CD4-positive, alpha-beta T cell treated with Interferon gamma for 1 hour (primary cell): ENCODE results near the gene RNASEH2C.
"Not testable (repeated sequence)": the region's sequence is repeated elsewhere in the genome, so short reads cannot be mapped to it uniquely, and the experiment has no call there.

ENCODE experiments used
- DNase-seq: peaks from one replicate; pipeline ENCODE4 v3.0.0-alpha.2; 2020

The RNASEH2C gene

GRCh38 chr11:65716774-65717405, 3.7 kb downstream of the RNASEH2C start:
- no peak for DNase-seq

DNA sequence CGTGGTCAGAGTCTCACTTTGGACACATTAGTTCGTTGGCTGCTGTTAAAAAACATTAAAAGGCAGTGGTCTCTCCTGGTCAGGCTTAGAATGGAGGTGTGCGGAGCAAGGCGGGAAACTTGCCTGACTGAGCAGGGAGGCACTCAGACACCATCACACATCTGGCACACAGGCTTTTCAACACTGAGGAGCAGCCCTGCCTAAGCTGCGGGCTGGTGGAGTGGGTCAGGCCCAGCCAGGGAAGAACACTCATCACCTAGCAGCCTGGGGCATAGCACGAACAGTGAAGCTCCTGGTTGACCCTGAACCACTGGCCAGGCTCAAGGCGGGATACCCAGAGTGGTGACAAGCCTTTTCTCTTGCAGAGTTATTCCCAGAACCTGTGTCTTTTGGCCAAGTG, 4.3 kb downstream of the RNASEH2C start:
- no peak for DNase-seq

- DNase-seq = no peak
Measured at GRCh38 chr11:65714433-65714832, 6.2 kb downstream of the RNASEH2C start.

DNA sequence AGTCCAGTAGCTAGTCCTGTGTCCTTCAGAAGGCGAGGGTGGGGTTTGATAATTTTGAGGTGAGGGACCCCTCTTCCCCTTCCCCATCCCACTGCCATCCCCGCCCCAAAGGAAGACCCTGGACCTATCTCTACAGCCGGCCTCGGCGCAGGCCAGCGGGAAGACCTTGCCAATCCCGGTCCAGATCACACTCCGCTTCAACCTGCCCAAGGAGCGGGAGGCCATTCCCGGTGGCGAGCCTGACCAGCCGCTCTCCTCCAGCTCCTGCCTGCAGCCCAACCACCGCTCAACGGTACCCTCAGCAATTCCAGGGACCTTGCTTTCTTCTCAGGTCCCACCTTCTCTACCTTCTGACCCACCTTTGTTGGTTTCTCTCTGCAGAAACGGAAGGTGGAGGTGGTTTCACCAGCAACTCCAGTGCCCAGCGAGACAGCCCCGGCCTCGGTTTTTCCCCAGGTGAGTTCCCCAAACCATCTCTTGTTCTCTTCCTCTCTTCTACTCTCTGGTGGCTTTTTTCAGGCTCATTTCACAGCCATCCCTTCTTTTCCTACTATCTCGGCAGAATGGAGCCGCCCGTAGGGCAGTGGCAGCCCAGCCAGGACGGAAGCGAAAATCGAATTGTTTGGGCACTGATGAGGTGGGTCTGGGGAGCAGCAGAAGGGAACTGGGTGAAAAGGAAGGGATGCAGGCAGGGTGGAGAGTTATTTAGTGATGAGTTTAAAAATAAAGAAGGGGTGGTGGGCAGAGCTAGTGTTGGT, 7.2 kb downstream of the RNASEH2C start:
- DNase-seq = no peak

- DNase-seq = no peak
Measured at GRCh38 chr11:65712633-65713076, 7.9 kb downstream of the RNASEH2C start.

- peak; percentile 98 for DNase-seq
Measured at GRCh38 chr11:65711785-65712632, 8.6 kb downstream of the RNASEH2C start, which contains the start of gene KAT5. Gene KAT5 (plus strand): TSS chr11:65712252. CDS start chr11:65712268, 16 bp downstream.

GRCh38 chr11:65710421-65710820, 10.2 kb downstream of the RNASEH2C start:
- no peak for DNase-seq

GRCh38 chr11:65709661-65710060, 10.9 kb downstream of the RNASEH2C start:
- DNase-seq = no peak

GRCh38 chr11:65708451-65708850, 12.1 kb downstream of the RNASEH2C start:
- DNase-seq = no peak

DNA sequence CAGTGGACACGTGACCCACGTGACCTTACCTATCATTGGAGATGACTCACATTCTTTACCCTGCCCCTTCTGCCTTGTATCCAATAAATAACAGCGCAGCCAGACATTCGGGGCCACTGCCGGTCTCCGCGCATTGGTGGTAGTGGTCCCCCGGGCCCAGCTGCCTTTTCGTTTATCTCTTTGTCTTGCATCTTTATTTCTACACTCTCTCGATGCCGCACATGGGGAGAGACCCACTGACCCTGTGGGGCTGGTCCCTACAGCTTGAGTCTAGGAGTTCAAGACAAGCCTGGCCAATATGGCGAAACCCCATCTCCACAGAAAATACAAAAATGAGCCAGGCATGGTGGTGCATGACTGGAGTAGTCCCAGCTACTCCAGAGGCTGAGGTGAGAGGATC, 13.6 kb downstream of the RNASEH2C start:
- not testable (repeated sequence) for DNase-seq

DNA sequence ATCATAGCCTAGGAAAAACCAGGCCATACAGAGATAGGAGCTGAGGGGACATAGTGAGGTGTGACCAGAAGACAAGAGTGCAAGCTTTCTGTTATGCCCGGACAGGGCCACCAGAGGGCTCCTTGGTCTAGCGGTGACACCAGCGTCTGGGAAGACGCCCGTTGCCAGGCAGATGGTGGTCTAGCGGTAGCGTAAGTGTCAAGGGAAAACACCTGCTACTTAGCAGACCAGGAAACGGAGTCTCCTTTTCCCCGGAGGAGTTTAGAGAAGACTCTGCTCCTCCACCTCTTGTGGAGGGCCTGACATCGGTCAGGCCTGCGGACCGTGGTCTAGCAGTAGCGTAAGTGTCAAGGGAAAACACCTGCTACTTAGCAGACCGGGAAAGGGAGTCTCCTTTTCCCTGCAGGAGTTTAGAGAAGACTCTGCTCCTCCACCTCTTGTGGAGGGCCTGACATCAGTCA, 14.3 kb downstream of the RNASEH2C start:
- DNase-seq = peak; percentile 83

DNA sequence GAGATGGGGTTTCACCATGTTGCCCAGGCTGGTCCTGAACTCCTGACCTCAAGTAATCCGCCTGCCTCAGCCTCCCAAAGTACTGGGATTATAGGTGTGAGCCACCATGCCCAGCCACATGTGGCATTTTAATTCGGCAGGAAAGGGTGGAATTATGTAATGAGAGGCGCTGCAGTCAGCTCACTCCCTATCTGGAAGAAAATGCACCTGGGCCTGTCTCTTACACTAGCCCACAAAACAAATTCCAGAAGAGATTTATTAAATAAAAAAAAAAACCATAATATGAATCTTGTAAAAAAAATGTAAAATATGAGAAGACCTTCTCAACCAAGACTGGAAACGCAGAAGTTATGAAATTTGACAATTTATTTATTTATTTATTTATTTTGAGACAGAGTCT, 16.8 kb downstream of the RNASEH2C start:
- DNase-seq = no peak

- no peak for DNase-seq
Measured at GRCh38 chr11:65701686-65702085, 18.9 kb downstream of the RNASEH2C start.

- DNase-seq = no peak
Measured at GRCh38 chr11:65700399-65700798, 20.2 kb downstream of the RNASEH2C start.

DNA sequence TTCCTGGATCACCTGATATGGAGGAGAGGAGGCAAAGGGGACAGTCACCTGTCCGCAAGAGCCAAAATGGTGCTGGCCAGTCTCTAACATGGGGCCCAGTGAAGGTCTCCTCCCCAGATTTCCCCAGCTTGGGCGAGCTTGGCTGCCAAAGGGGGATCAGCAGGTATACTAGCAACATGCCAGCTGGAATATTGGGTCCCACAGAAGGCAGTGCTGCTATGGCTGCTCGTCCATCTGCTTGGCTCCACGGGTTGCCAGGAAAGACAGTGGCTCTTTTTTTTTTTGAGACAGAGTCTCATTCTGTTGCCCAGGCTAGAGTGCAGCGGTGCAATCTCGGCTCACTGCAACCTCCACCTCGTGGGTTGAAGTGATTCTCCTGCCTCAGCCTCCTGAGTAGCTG, 21.3 kb downstream of the RNASEH2C start:
- no peak for DNase-seq

GRCh38 chr11:65698205-65698604, 22.4 kb downstream of the RNASEH2C start:
- DNase-seq = no peak

GRCh38 chr11:65696802-65697552, 23.6 kb downstream of the RNASEH2C start:
- DNase-seq = no peak

DNA sequence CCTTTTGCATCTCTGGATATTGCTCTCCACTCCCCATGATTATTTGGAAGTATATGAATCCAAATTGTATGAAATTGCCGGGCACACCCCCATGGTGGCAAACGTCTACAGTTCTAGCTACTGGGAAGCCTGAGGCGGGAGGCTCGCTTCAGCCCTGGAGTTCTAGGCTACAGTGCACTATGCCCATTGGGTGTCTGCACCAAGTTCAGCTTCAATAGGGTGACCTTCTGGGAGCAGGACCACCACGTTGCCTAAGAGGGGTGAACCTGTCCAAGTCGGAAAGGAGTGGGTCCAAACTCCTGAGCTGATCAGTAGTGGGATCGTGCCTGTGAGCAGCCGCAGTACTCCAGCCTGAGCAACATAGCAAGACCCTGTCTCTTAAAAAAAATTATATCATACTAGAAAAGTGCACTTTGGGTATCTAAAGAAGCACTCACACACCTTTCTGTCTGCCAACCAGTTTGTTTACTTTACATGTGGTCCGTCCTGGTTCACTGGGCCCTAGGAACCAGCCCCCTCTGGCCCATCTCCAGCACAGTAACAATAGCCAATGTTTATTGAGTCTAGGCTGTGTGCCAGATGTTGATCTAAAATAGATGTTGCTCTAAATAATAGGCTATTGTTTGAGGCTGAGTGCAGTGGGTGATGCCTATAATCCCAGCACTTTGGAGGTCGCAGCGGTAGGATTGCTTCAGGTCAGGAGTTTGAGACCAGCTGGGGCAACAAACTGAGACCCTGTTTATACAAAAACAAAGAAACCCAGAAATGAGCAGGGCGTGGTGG, 24.9 kb downstream of the RNASEH2C start:
- no peak for DNase-seq

DNA sequence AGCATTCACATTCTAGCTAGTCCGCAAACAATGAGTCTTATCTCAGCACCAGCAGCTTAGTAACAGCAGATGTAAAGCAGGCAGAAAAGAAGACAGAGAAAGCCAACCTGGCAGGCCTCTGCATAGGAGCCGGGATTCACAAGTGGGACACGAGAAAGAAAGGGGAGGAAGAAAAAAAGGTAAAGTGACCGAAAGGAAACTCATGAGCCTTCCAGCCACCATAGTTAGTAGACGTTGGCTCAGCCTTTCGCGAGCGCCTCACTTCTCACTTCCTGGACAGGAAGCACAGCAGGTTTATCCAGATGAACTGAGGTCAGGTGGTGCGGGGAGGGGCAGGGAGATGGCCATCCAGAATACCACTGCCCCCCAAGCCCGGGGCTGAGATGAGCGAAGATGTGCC, 28.2 kb downstream of the RNASEH2C start:
- no peak for DNase-seq

DNA sequence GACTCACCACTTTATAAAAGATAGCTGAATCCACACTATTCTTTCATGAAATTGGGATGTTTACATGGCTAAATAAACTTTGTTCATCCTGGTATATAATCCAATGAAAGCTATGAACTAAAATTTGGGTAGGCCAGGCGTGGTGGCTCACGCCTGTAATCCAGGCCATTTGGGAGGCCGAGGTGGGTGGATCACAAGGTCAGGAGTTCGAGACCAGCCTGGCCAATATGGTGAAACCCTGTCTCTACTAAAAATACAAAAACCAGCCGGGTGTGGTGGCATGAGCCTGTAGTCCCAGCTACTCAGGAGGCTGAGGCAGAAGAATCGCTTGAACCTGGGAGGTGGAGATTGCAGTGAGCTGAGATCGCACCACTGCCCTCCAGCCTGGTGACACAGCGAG, 28.8 kb downstream of the RNASEH2C start:
- DNase-seq = not testable (repeated sequence)

DNA sequence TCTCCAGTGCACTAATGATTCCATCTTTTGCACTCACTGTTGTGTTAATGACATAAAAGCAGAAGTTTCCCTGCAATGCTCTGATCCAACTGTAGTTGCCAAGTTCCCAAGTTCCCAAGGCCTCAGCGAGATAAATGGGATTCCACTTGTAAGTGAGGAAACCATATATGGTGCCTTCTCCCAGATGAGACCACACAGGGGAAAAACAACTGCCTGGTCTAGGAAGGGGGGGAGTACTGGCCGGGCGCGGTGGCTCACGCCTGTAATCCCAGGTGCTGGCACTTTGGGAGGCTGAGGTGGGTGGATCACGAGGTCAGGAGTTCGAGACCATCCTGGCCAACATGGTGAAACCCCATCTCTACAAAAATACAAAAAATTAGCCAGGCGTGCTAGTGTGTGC, 34.6 kb downstream of the RNASEH2C start:
- no peak for DNase-seq

- not testable (repeated sequence) for DNase-seq
Measured at GRCh38 chr11:65683480-65683879, 37.1 kb downstream of the RNASEH2C start.
